PC-3 (cell line): ENCODE data around the gene CD69. TPM values are rescaled to one million over a fixed set of nuclear protein-coding genes. Genes with fewer than 3 reads are reported as not detected.

Experiments
- ATAC-seq: fragments of 200-7000 bp; cut with Tn5 transposase; 2 replicates; pipeline ENCODE4 v1.9.1; 2020; ENCODE audit warnings: mild to moderate bottlenecking, moderate library complexity
- BruUV-seq: library from RNA; stranded (reverse); fragments of 400-500 nt; replicated peaks from 2 replicates; lab custom pipeline; 2021; lab: Mats Ljungman, UMichigan
- CTCF ChIA-PET: fragments of 300-600 bp; sonication (Branson Sonifier 250); formaldehyde crosslinking; loops from one replicate; lab custom pipeline; 2022; ENCODE audit warnings: antibody characterized with exemption; lab: Charles Lee
- POLR2A ChIA-PET: fragments of 300-600 bp; sonication (Branson Sonifier 250); formaldehyde crosslinking; loops from one replicate; lab custom pipeline; 2022; ENCODE audit warnings: antibody characterized with exemption; ENCODE audit not compliant: unreplicated experiment; lab: Charles Lee
- DNase-seq: peaks from one replicate; pipeline ENCODE4 v3.0.0-alpha.2; 2015
- H2AFZ ChIP-seq: fragments of 300-600 bp; sonication (generic); 2 replicates; pipeline ENCODE4 v1.6.0; 2016; ENCODE audit warnings: antibody characterized with exemption, low read length
- H3F3A ChIP-seq: fragments of 300-600 bp; sonication (generic); one replicate; pipeline ENCODE4 v1.6.0; 2017; ENCODE audit warnings: antibody characterized with exemption, low read length, control low read depth, mild to moderate bottlenecking; ENCODE audit not compliant: unreplicated experiment
- H3K27ac ChIP-seq: fragments of 300-600 bp; sonication (generic); 2 replicates; pipeline ENCODE4 v1.5.1; 2016; ENCODE audit warnings: mild to moderate bottlenecking, low read length
- H3K27me3 ChIP-seq: fragments of 300-600 bp; sonication (generic); 2 replicates; pipeline ENCODE4 v1.6.1; 2016; ENCODE audit warnings: low read length, mixed read lengths
- H3K36me3 ChIP-seq: fragments of 300-600 bp; sonication (generic); 2 replicates; pipeline ENCODE4 v1.6.1; 2016; ENCODE audit warnings: low read depth, mixed run types, low read length, mixed read lengths
- H3K4me1 ChIP-seq: fragments of 300-600 bp; sonication (generic); 2 replicates; pipeline ENCODE4 v1.5.1; 2016; ENCODE audit warnings: low read length; ENCODE audit not compliant: insufficient read depth
- H3K4me2 ChIP-seq: fragments of 300-600 bp; sonication (generic); 2 replicates; pipeline ENCODE4 v1.6.0; 2016; ENCODE audit warnings: low read length
- H3K4me3 ChIP-seq: fragments of 300-600 bp; sonication (generic); 2 replicates; pipeline ENCODE4 v1.5.1; 2016; ENCODE audit warnings: mild to moderate bottlenecking, low read length, mixed read lengths
- H3K79me2 ChIP-seq: fragments of 300-600 bp; sonication (generic); 2 replicates; pipeline ENCODE4 v1.6.1; 2017; ENCODE audit warnings: low read length, mixed read lengths
- H3K9ac ChIP-seq: fragments of 300-600 bp; sonication (generic); 2 replicates; pipeline ENCODE4 v1.6.0; 2016; ENCODE audit warnings: mild to moderate bottlenecking, low read length
- H3K9me2 ChIP-seq: fragments of 300-600 bp; sonication (generic); replicated peaks from 2 replicates; pipeline ENCODE4 v1.6.1; 2016; ENCODE audit warnings: mixed run types, low read length, mixed read lengths
- H3K9me3 ChIP-seq: fragments of 300-600 bp; sonication (generic); 2 replicates; pipeline ENCODE4 v1.6.1; 2016; ENCODE audit warnings: low read length, mixed read lengths
- H4K20me1 ChIP-seq: fragments of 300-600 bp; sonication (generic); 2 replicates; pipeline ENCODE4 v1.6.1; 2016; ENCODE audit warnings: low read length, mixed read lengths
- CTCF ChIP-seq: fragments of 300-600 bp; sonication (generic); conservative IDR thresholded peaks from 2 replicates; pipeline ENCODE4 v1.5.1; 2017; ENCODE audit warnings: antibody characterized with exemption, low read depth, mild to moderate bottlenecking, low read length
- EZH2 ChIP-seq: fragments of 300-600 bp; sonication (generic); IDR thresholded peaks from one replicate; pipeline ENCODE4 v1.6.1; 2017; ENCODE audit warnings: antibody characterized with exemption, mild to moderate bottlenecking, low read length; ENCODE audit not compliant: unreplicated experiment
- EZH2phosphoT487 ChIP-seq: fragments of 300-600 bp; sonication (generic); IDR thresholded peaks from 2 replicates; pipeline ENCODE4 v1.6.1; 2018; ENCODE audit warnings: mild to moderate bottlenecking, antibody characterized with exemption, low read length, borderline replicate concordance
- intact Hi-C: fragments of 100-400 bp; cut with micrococcal nuclease; formaldehyde crosslinking; loops from 2 replicates; pipeline ENCODE4 v1.9.0; 2023
- total RNA-seq: library from RNA; depleted of rRNA; stranded (reverse); fragments of >200 nt; gene quantifications from 2 replicates; pipeline ENCODE4 v1.2.3, GENCODE V29; 2014

Gene CD69
- total RNA-seq, 1 experiment from 2014 or later: not detected

GRCh38 chr12:9782547-9783382, 22.1 kb upstream of the CD69 start:
- TF ChIP-seq EZH2phosphoT487: no peak
- TF ChIP-seq EZH2: no peak
- no peak for TF ChIP-seq CTCF
- Histone ChIP-seq H4K20me1 (no peaks in the 10 kb centered on the region), H3K27me3 (no peaks in the 10 kb centered on the region), H3K79me2 (no peaks in the 10 kb centered on the region), H3K27ac (no peak overlapping the region), H3K9me2 (no peaks in the 10 kb centered on the region), H3K4me1 (no peaks in the 10 kb centered on the region), H3K9ac (no peak overlapping the region), H3K9me3 (no peaks in the 10 kb centered on the region), H3F3A (no peaks in the 10 kb centered on the region), H3K4me3 (no peak overlapping the region), H2AFZ (no peak overlapping the region), H3K4me2 (no peak overlapping the region), H3K36me3 (no peaks in the 10 kb centered on the region)
- no TSS peak for BruUV-seq
- ATAC-seq (no peak), DNase-seq (no peak)
- POLR2A ChIA-PET: no interaction called here
- CTCF ChIA-PET: no interaction called here
- intact Hi-C loops: no loop called here

GRCh38 chr12:9781360-9781759, 20.7 kb upstream of the CD69 start:
- Histone ChIP-seq H3K4me3 (no peak overlapping the region), H3K9me2 (no peaks in the 10 kb centered on the region), H3K9me3 (no peaks in the 10 kb centered on the region), H3F3A (no peaks in the 10 kb centered on the region), H2AFZ (no peak overlapping the region), H4K20me1 (no peaks in the 10 kb centered on the region), H3K4me1 (no peaks in the 10 kb centered on the region), H3K27me3 (no peaks in the 10 kb centered on the region), H3K27ac (no peak overlapping the region), H3K4me2 (no peak overlapping the region), H3K9ac (no peak overlapping the region), H3K36me3 (no peaks in the 10 kb centered on the region), H3K79me2 (no peaks in the 10 kb centered on the region)
- intact Hi-C loops: no loop called here
- CTCF ChIA-PET: no interaction called here
- no TSS peak for BruUV-seq
- no peak for ATAC-seq
- POLR2A ChIA-PET: no interaction called here
- TF ChIP-seq EZH2 (no peak), EZH2phosphoT487 (no peak)
- DNase-seq: no peak

GRCh38 chr12:9779209-9779608, 18.5 kb upstream of the CD69 start:
- H3K9ac ChIP-seq: no peak overlapping the region
- no peaks in the 10 kb centered on the region for H3K27me3 ChIP-seq
- DNase-seq (no peak), ATAC-seq (no peak)
- no peak overlapping the region for H3K4me3 ChIP-seq
- ChIA-PET POLR2A (no interaction called here), CTCF (no interaction called here)
- H3K4me1 ChIP-seq: peaks cover 10% of the 10 kb centered on the region; the same call in 1 of the 2 replicates
- H3K9me3 ChIP-seq: no peaks in the 10 kb centered on the region
- no peak overlapping the region for H3K4me2 ChIP-seq
- intact Hi-C loops: no loop called here
- H3K9me2 ChIP-seq: no peaks in the 10 kb centered on the region
- H3K36me3 ChIP-seq: no peaks in the 10 kb centered on the region
- BruUV-seq: no TSS peak
- H3K79me2 ChIP-seq: no peaks in the 10 kb centered on the region
- TF ChIP-seq EZH2 (no peak), EZH2phosphoT487 (no peak), CTCF (no peak)
- no peaks in the 10 kb centered on the region for H4K20me1 ChIP-seq
- H2AFZ ChIP-seq: no peak overlapping the region
- no peak overlapping the region for H3K27ac ChIP-seq
- no peaks in the 10 kb centered on the region for H3F3A ChIP-seq
